Fibroblast of lung (primary cell): ENCODE measurements around the gene SFTA2.

ENCODE experiments used
- EZH2 ChIP-seq: IDR thresholded peaks from 2 replicates; pipeline ENCODE4 v1.5.1; 2012; ENCODE audit warnings: low read length, control low read depth, mild to moderate bottlenecking; ENCODE audit errors: missing control alignments
- TF ChIP-seq, protein P1 (sequence below), 2 donors: IDR thresholded peaks in 1 of 2; conservative IDR thresholded peaks in 1 of 2; 1 replicate in 1 of 2; 2 replicates in 1 of 2; pipeline ENCODE4 v1.5.1; 2011 to 2012; ENCODE audit warnings: low read length in 2 of 2, control low read depth in 1 of 2, inconsistent platforms in 1 of 2, low read depth in 1 of 2, mild to moderate bottlenecking in 1 of 2

DNA sequence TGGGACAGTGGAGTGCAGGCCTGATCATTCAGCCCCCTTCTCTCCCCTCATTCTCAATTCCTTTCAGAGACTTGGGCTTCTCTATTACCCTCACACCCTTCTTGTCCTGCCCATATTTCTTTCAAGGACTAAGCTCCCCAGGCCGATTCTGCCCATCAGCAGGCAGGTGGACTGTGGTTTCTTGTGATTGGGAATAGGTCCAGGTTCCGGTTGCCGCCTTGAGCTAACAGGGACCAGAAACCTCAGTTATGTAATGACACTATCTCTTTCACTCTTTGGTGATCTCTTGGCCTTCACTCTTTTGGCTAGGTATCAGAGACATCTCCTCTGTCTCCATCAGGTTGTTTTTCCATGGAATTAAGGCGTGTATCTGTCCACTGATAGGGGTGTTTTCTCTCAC lies 15.3 kb upstream of the SFTA2 start:
- TF ChIP-seq EZH2 = no peak
- TF ChIP-seq, protein P1, sequence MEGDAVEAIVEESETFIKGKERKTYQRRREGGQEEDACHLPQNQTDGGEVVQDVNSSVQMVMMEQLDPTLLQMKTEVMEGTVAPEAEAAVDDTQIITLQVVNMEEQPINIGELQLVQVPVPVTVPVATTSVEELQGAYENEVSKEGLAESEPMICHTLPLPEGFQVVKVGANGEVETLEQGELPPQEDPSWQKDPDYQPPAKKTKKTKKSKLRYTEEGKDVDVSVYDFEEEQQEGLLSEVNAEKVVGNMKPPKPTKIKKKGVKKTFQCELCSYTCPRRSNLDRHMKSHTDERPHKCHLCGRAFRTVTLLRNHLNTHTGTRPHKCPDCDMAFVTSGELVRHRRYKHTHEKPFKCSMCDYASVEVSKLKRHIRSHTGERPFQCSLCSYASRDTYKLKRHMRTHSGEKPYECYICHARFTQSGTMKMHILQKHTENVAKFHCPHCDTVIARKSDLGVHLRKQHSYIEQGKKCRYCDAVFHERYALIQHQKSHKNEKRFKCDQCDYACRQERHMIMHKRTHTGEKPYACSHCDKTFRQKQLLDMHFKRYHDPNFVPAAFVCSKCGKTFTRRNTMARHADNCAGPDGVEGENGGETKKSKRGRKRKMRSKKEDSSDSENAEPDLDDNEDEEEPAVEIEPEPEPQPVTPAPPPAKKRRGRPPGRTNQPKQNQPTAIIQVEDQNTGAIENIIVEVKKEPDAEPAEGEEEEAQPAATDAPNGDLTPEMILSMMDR (conservative IDR thresholded peaks at IDR 0.05 in 1 of 2, IDR thresholded peaks at IDR 0.05 in 1 of 2; ENCODE audit: low read depth in 1 of 2, low read length in 2 of 2) = no peak
